Measurements from ENCODE around the gene KCNC3. TPM values are rescaled to one million over a fixed set of nuclear protein-coding genes. Genes with fewer than 3 reads are reported as not detected.
"Not testable (repeated sequence)": the region's sequence is repeated elsewhere in the genome, so short reads cannot be mapped to it uniquely, and the experiment has no call there.

KCNC3 gene
- polyA plus RNA-seq, 2 of the 4 experiments (the other 2 are of a cell fraction) = 0.17 to 1.4 TPM

DNA sequence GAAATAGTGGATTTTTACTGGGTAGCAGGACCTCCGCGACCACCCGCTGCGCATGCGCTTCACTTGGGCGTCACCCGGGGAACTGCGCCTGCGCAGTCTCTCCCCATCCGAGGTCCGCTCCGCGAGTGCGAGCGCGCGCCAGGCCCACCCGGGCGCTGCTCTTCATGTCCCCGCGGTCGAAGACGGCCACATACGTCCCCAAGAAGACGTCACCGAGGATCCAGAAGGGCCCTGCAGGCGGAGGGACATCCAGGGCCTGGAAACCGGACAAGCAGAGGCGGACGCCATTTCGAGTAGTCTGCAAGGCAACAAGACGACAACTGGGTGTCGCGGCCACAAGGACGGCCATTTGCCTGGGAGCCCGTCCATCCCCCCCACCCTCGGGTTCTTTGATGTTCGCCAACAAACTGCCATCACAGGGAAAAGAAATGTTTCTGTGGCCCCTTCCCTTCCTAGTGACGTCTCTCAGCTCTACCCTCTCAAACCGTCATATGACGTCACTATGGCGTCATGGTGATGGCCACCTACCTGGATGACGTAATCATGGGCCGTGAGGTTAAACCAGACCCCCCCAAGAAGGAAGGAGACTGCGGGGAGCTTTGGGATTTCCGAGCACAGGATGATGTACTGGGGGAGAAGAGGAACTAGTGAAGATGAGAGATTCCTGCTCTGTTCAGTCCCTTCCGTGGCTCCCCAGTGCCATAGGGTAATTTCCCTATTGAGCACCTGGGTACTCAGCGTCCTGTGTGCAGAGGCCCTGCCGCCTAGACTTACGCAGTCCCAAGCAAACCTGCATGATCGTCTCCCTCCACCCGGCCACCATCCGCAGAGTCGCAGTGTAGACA, 29.5 kb upstream of the KCNC3 start:
- H3K4me2 ChIP-seq = no peak overlapping the region
- FAIRE-seq (no peak), ATAC-seq (no peak), DNase-seq (ENCODE audit: low read depth in 1 of 2, low spot score in 1 of 2) (no peak)
- H3K9me3 ChIP-seq = no peaks in the 10 kb centered on the region
- no peak overlapping the region for H3K27ac ChIP-seq
- 87% methylated on average over 54 of the region's 54 CpGs for WGBS (ENCODE audit: missing lambda C conversion rate)
- ChIA-PET POLR2A (interaction anchor here (1.9 kb wide), 1 partner anchor 10 kb away, joined by 5 read pairs; no protein-coding TSS in a partner anchor), CTCF (interaction anchor here (1.0 to 4.0 kb wide), 10 partner anchors 10 to 421 kb away, joined by 3 to 53 read pairs (median 9); partner anchors contain the start of gene NR1H2)
- H3K4me3 ChIP-seq = no peak overlapping the region
- TF ChIP-seq FOSB (CRISPR knock-in tag; IDR thresholded peaks at IDR 0.05) (no peak), FOSL2 (IDR thresholded peaks at IDR 0.05) (no peak), FOSL2 (CRISPR knock-in tag; IDR thresholded peaks at IDR 0.05) (peak; percentile 4; the same call in 1 of the 2 replicates)
- H3K4me1 ChIP-seq = 0 out of 3 replicates have a peak, but pooled peaks cover 5% of the 10 kb centered on the region

DNA sequence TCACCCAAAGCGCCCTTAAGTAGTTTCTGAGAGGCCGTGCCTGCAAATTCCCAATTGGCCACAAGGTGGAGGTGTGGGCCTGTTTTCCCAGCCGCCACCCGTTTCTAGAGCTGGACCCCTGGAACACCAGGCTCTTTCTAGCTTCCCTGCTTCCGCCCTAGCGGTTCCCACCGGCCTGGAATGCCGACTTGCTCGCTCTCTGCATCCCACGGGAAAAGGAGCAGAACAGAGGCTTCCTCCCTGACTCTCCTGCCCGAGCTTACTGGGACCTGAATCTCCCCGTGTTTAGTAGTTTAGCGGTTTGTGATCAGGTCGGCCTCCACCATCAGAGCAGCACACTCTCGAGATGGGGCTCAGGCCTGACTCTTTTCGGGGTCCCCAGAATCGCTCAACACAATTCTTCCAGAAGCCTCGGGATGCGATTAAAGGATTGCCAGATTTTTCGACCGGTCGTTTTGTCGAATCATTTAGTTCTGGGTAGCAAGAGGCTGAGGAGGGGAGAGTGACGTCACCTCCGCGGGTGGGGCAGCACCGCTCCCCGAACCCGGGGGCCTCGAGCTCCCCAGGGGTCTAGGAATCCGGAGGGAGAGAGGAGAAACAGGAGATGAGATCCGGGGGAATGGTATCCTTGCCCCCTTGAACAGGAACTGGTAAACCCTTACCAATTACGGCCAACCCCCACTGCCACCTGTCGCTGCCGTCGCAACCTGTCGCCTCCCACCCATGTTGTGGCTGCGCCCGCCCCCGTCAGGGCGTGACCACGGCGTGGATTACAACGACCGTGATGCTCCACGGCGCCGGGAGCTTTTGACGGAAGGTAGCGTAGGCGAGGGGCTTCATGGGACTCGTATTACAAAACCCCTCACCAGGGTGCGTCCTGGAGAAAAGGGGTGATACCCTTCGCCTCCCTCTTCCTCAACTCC, 28.3 kb upstream of the KCNC3 start:
- DNase-seq (ENCODE audit: low read depth in 1 of 2, low spot score in 1 of 2) (peak; percentile 68 to 82), ATAC-seq (peak; percentile 84 to 89), FAIRE-seq (peak; percentile 86)
- peak overlapping the region; percentile 48 for H3K4me3 ChIP-seq
- H3K9me3 ChIP-seq = no peaks in the 10 kb centered on the region
- peak overlapping the region; percentile 87 for H3K4me2 ChIP-seq
- no peaks in the 10 kb centered on the region for H3K4me1 ChIP-seq
- peak overlapping the region; percentile 73 to 79 for H3K27ac ChIP-seq
- WGBS (ENCODE audit: missing lambda C conversion rate) = 32% methylated on average over 54 of the region's 54 CpGs
- CTCF ChIA-PET = interaction anchor here (0.5 to 4.0 kb wide), 57 partner anchors 8 to 1224 kb away, joined by 3 to 53 read pairs (median 4); partner anchors contain the start of genes NAPSA and NR1H2
- POLR2A ChIA-PET = interaction anchor here (0.8 to 1.9 kb wide), 4 partner anchors 11 to 199 kb away, joined by 3 to 5 read pairs (median 5); partner anchors contain the start of genes KCNC3 and POLD1
- TF ChIP-seq SMC3 (IDR thresholded peaks at IDR 0.05) = peak; percentile 77
- TF ChIP-seq, protein P1, sequence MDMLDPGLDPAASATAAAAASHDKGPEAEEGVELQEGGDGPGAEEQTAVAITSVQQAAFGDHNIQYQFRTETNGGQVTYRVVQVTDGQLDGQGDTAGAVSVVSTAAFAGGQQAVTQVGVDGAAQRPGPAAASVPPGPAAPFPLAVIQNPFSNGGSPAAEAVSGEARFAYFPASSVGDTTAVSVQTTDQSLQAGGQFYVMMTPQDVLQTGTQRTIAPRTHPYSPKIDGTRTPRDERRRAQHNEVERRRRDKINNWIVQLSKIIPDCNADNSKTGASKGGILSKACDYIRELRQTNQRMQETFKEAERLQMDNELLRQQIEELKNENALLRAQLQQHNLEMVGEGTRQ (IDR thresholded peaks at IDR 0.05) = no peak
- TF ChIP-seq CBX8 (IDR thresholded peaks at IDR 0.05) = no peak
- peak; percentile 90 to 93 for TF ChIP-seq RAD21 (conservative IDR thresholded peaks at IDR 0.05 in 1 of 2, IDR thresholded peaks at IDR 0.05 in 1 of 2)
- TF ChIP-seq ZFP36 (IDR thresholded peaks at IDR 0.05; ENCODE audit: borderline replicate concordance, partially characterized antibody) = peak; percentile 56
- TF ChIP-seq, protein P2, sequence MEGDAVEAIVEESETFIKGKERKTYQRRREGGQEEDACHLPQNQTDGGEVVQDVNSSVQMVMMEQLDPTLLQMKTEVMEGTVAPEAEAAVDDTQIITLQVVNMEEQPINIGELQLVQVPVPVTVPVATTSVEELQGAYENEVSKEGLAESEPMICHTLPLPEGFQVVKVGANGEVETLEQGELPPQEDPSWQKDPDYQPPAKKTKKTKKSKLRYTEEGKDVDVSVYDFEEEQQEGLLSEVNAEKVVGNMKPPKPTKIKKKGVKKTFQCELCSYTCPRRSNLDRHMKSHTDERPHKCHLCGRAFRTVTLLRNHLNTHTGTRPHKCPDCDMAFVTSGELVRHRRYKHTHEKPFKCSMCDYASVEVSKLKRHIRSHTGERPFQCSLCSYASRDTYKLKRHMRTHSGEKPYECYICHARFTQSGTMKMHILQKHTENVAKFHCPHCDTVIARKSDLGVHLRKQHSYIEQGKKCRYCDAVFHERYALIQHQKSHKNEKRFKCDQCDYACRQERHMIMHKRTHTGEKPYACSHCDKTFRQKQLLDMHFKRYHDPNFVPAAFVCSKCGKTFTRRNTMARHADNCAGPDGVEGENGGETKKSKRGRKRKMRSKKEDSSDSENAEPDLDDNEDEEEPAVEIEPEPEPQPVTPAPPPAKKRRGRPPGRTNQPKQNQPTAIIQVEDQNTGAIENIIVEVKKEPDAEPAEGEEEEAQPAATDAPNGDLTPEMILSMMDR (IDR thresholded peaks at IDR 0.05) = peak; percentile 90
- TF ChIP-seq CBX2 (IDR thresholded peaks at IDR 0.05; ENCODE audit: borderline replicate concordance, low read depth) = no peak

DNA sequence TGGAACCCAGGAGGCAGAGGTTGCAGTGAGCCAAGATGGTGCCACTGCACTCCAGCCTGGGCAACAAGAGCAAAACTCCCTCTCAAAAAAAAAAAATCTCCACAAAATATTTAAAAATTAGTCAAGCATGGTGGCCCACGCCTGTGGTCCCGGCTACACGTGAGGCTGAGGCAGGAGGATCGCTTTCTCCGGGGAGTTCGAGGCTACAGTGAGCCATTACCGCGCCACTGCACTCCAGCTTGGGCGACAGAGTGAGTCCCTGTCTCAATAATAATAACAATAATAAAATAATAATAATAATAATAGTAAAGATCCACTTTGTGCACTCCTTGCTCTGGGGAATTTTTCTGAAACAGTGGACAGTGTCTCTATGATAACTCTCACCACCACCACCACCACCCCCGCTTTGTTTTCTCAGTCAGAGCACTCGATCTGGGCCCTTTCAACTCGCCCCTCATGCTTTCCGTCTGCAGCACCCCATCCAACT, 27.6 kb upstream of the KCNC3 start:
- Histone ChIP-seq H3K4me2 (peak overlapping the region; percentile 87), H3K27ac (no peak overlapping the region), H3K4me1 (no peaks in the 10 kb centered on the region), H3K4me3 (no peak overlapping the region; the same call in 2 of the 3 replicates), H3K9me3 (no peaks in the 10 kb centered on the region)
- TF ChIP-seq RARB (CRISPR knock-in tag; IDR thresholded peaks at IDR 0.05) (no peak), RCOR1 (IDR thresholded peaks at IDR 0.05; ENCODE audit: low read depth, low read length) (no peak), CEBPB (IDR thresholded peaks at IDR 0.05) (no peak), FOSL2 (IDR thresholded peaks at IDR 0.05) (no peak), FOSL2 (CRISPR knock-in tag; IDR thresholded peaks at IDR 0.05) (no peak), HOXB5 (CRISPR knock-in tag; IDR thresholded peaks at IDR 0.05) (no peak)
- TF ChIP-seq, protein P1 (IDR thresholded peaks at IDR 0.05) = no peak
- FAIRE-seq (no peak), DNase-seq (ENCODE audit: low read depth in 1 of 2, low spot score in 1 of 2) (no peak), ATAC-seq (no peak)
- ChIA-PET POLR2A (interaction anchor here (0.7 to 1.9 kb wide), 4 partner anchors 12 to 427 kb away, joined by 4 to 5 read pairs (median 5); partner anchors contain the start of genes KCNC3 and POLD1), CTCF (interaction anchor here (0.6 to 4.0 kb wide), 52 partner anchors 8 to 562 kb away, joined by 3 to 53 read pairs (median 4); partner anchors contain the start of genes NAPSA and NR1H2)
- 19% methylated on average over 13 of the region's 13 CpGs for WGBS (ENCODE audit: missing lambda C conversion rate)

DNA sequence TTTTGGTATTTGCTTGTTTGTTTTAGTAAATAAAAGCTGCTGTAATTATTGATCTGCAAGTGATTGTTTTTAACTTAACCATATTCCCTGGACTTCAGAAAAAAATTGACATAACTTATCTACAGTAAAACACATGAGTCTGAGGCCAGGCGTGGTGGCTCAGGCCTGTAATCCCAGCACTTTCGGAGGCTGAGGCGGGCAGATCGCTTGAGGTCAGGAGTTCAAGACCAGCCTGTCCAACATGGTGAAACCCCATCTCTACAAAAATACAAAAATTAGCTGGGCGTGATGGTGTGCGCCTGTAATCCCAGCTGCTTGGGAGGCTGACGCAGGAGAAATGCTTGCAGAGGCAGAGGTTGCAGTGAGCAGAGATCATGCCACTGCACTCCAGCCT, 24.3 kb upstream of the KCNC3 start:
- H3K4me3 ChIP-seq; H3K4me1 ChIP-seq; H3K9me3 ChIP-seq; H3K27ac ChIP-seq; DNase-seq (ENCODE audit: low read depth in 1 of 2, low spot score in 1 of 2); POLR2A ChIA-PET; FAIRE-seq; ATAC-seq; H3K4me2 ChIP-seq: not testable (repeated sequence)
- CTCF ChIA-PET = interaction anchor here (0.6 to 5.0 kb wide), 10 partner anchors 8 to 748 kb away, joined by 3 to 35 read pairs (median 10); no protein-coding TSS in a partner anchor
- 89% methylated on average over 7 of the region's 7 CpGs for WGBS (ENCODE audit: missing lambda C conversion rate)

Measured in A549 (cell line).